GM10266 (cell line): Measurements from ENCODE around the gene GAB2.
A peak's percentile ranks its signal among the peaks of the same experiment; 100 is the strongest.

Source experiments
- DNase-seq: peaks from one replicate; pipeline ENCODE4 v3.0.0; 2012; ENCODE audit errors: extremely low spot score
- TF ChIP-seq, protein P1 (sequence below): IDR thresholded peaks from 2 replicates; pipeline ENCODE4 v1.5.1; 2012; ENCODE audit warnings: mild to moderate bottlenecking, low read depth; ENCODE audit not compliant: control insufficient read depth, insufficient read depth; ENCODE audit errors: missing control alignments

Gene GAB2

DNA sequence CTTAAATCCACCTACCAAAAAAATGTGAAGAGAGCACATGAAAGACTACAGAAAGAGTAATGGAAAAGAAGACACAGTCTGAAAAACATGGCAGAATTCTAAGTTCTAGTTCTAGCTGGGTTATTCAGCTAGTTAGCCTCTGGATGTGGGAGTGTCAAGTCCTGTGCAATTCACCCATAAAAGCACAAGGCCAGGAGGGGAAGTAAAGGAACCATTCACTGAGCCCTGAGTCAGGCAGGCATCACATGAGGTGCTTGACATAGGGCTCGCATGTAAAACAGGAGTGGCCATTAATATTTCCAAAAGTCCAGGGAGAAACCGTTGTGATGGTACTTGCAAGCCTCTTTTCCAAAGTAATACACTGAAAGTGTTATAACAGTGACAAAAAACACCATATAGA lies 103.7 kb downstream of the GAB2 start:
- TF ChIP-seq, protein P1, sequence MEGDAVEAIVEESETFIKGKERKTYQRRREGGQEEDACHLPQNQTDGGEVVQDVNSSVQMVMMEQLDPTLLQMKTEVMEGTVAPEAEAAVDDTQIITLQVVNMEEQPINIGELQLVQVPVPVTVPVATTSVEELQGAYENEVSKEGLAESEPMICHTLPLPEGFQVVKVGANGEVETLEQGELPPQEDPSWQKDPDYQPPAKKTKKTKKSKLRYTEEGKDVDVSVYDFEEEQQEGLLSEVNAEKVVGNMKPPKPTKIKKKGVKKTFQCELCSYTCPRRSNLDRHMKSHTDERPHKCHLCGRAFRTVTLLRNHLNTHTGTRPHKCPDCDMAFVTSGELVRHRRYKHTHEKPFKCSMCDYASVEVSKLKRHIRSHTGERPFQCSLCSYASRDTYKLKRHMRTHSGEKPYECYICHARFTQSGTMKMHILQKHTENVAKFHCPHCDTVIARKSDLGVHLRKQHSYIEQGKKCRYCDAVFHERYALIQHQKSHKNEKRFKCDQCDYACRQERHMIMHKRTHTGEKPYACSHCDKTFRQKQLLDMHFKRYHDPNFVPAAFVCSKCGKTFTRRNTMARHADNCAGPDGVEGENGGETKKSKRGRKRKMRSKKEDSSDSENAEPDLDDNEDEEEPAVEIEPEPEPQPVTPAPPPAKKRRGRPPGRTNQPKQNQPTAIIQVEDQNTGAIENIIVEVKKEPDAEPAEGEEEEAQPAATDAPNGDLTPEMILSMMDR, result no peak
- DNase-seq, result no peak

DNA sequence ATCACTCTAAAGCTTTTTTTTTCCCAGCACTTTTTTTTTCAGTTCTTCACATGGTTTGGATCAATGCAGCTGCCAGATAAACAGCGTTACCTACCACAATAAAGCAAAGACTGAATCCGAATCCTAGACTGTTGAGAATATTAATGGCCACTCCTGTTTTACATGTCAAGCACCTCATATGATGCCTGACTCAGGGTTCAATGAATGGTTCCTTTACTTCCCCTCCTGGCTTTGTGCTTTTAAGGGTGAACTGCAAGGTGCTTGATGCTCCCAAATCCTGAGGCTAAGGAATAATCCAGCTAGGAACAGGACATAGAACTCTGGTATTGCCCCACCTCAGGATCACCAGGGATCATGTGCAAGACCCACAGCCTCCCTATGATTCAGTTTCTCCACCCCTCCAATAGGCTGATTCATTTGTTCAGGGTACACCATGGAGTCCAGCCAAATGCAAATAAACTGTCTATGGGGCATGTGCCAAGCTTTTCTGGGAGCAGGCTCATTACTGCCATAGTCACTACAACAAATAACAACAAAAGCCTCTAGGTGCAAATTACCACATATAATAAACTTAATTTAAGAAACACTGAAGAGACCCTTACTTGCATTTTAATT lies 104.3 kb downstream of the GAB2 start:
- TF ChIP-seq, protein P1, result no peak
- no peak for DNase-seq

DNA sequence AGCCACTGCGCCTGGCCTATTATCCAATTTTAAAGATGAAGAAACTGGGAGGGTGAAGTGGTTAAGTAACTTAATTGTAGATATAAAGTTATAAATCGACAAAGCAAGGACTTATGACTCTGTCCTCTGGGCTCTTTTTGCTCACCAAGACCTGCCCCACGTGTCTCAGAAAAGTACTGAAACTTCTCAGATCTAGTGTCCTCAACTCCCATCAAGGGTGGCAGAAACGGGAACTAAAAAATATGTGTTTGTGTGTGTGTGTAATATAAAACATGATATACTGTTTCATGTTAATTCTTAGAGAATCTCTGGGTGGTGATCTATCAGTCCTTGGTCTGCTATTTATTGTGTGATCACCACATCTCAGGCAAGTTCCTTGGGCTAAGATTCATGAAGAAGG lies 104.9 kb downstream of the GAB2 start:
- TF ChIP-seq, protein P1, result no peak

DNA sequence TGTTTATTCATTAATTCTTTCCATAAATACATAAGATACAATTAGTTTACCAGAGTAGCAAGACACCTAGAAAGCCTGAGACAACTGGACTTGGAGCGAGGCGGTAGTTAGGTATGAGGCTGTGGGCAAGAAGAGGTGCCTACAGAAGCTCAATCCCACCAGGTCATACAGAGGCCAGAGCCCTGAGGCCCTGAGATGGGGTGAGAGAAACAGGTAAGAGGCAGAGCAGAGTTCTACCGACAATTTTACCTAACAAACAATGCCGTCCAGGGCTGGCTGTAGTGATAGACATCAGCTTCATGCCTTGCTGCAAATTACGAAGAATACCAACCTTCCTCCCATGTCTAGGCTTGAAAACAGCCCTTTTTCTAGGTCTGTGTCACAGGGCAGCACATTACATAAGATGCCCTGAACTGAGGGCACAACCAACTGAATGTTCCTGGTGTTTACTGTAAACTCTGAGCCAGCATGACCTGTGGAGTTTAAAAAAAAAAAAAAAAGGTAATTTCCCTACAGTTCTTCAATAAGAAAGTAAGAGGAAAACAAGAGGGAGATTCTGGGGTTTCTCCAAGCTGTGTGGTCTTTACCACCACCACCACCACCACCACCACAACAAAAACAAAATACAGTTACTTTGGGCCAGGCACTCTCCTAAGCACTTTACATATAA lies 105.8 kb downstream of the GAB2 start:
- DNase-seq, result no peak
- TF ChIP-seq, protein P1, result no peak

More for the DNA sequence above, 104.9 kb downstream of the GAB2 start:
- DNase-seq, result no peak

DNA sequence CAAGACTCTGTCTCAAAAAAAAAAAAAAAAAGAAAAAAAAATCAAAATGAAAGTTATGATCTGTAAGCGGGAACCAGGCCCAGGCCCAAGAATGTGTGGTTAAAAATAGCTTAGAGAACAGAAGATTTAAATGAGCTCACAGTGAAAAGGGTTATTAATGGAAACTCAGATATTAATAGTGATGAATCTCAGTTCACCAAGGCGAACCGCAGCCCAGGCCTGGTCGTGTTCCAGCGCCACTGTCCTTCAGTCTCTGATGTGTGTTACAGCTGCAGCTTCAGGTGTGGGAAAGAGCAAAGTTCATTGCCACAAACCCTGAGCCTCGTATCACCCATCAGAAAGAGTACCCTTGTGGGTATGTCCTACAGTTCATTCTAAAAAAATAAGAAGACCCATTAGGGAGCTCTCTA lies 107.1 kb downstream of the GAB2 start:
- TF ChIP-seq, protein P1, result no peak
- DNase-seq, result peak; percentile 74

DNA sequence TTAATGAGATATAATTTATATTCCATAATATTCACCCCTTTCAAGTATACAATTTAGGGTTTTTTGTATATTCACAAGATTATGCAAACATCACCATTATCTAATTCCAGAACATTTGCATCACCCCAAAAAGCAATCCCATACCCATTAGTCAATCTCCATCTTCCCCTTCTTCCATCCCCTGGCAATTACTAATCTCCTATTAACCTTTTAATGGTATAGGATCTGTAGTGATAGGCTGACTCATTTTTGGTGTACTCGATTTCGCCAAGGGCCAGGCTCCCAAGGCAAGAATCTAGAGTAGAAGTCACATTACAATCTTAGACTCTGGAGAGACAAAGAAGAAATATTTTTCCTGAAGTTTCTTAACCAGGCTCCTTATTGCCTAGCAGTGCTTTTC lies 113.4 kb downstream of the GAB2 start:
- DNase-seq, result no peak
- TF ChIP-seq, protein P1, result no peak

DNA sequence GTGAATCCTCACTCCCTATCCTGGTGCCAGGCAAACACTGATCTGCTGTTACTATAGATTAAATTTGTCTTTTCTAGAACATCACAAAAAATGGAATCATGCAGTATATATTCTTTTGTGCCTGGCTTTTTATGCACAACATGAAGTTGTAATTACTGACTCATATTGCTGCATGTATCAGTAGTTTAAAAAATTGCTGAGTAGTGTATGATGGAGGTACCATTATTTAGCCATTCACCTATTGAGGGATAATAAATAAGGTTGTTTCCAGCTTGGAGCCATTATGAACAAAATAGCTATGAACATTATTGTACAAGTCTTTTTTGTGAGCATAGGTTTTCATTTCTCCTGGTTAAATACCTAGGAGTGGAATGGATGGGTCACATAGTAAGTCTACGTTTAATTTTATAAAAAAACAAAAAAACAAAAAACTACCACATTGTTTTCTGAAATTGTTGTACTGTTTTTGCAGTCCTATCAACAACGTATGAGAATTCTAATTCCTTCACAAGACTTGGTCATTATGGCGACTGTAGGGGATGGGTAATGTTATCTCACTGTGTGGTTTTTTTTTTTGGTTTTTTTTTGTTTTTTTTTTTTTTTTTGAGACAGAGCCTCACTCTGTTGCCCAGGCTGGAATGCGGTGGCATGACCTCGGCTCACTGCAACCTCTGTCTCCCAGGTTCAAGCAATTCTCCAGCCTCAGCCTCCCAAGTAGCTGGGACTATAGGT lies 117.3 kb downstream of the GAB2 start:
- TF ChIP-seq, protein P1, result no peak
- no peak for DNase-seq
